OCI-LY1 (cell line): ENCODE data around the gene TMC5.

Experiments
- H2AFZ ChIP-seq: fragments of 200-600 bp; sonication (generic), shearing (Covaris generic); 2 replicates; pipeline ENCODE4 v1.6.0; 2014; ENCODE audit warnings: antibody characterized with exemption, mild to moderate bottlenecking, low read length
- H3F3A ChIP-seq: fragments of 200-600 bp; sonication (generic), shearing (Covaris generic); 2 replicates; pipeline ENCODE4 v1.6.0; 2014; ENCODE audit warnings: mild to moderate bottlenecking, antibody characterized with exemption, low read length, moderate library complexity; ENCODE audit not compliant: insufficient read depth
- H3K27ac ChIP-seq: fragments of 200-600 bp; sonication (generic); 2 replicates; pipeline ENCODE4 v1.5.1; 2014; ENCODE audit warnings: low read length, mixed run types, mild to moderate bottlenecking, low read depth; ENCODE audit not compliant: poor library complexity, severe bottlenecking
- H3K27me3 ChIP-seq: fragments of 200-600 bp; sonication (generic); 2 replicates; pipeline ENCODE4 v1.6.0; 2014; ENCODE audit warnings: antibody characterized with exemption, mild to moderate bottlenecking, low read length, moderate library complexity; ENCODE audit not compliant: insufficient read depth
- H3K36me3 ChIP-seq: fragments of 200-600 bp; sonication (generic); 2 replicates; pipeline ENCODE4 v1.6.1; 2014; ENCODE audit warnings: mild to moderate bottlenecking, antibody characterized with exemption, low read length, moderate library complexity, mixed read lengths; ENCODE audit not compliant: insufficient read depth
- H3K4me1 ChIP-seq: fragments of 200-600 bp; sonication (generic); 2 replicates; pipeline ENCODE4 v1.5.1; 2014; ENCODE audit warnings: mild to moderate bottlenecking, low read length, moderate library complexity; ENCODE audit not compliant: insufficient read depth, severe bottlenecking
- H3K4me2 ChIP-seq: fragments of 200-600 bp; sonication (generic), shearing (Covaris generic); 2 replicates; pipeline ENCODE4 v1.6.1; 2014; ENCODE audit warnings: low read length
- H3K4me3 ChIP-seq: fragments of 200-600 bp; sonication (generic); 2 replicates; pipeline ENCODE4 v1.5.1; 2014; ENCODE audit warnings: low read length, low read depth, mild to moderate bottlenecking, mixed read lengths; ENCODE audit not compliant: poor library complexity, severe bottlenecking
- H3K79me2 ChIP-seq: fragments of 200-600 bp; shearing (Covaris generic); 2 replicates; pipeline ENCODE4 v1.6.1; 2016; ENCODE audit warnings: mixed run types, low read length, mixed read lengths; ENCODE audit not compliant: insufficient read depth
- H3K9ac ChIP-seq: fragments of 200-600 bp; sonication (generic), shearing (Covaris generic); 2 replicates; pipeline ENCODE4 v1.6.1; 2014; ENCODE audit warnings: mild to moderate bottlenecking, low read length, mixed read lengths
- H3K9me2 ChIP-seq: fragments of 200-600 bp; sonication (generic), shearing (Covaris generic); 2 replicates; pipeline ENCODE4 v1.6.1; 2014; ENCODE audit warnings: low read depth, mild to moderate bottlenecking, low read length, mixed read lengths
- H3K9me3 ChIP-seq: fragments of 200-600 bp; shearing (Covaris generic); 2 replicates; pipeline ENCODE4 v1.6.1; 2014; ENCODE audit warnings: low read length, mixed read lengths
- H4K20me1 ChIP-seq: fragments of 200-600 bp; sonication (generic), shearing (Covaris generic); 2 replicates; pipeline ENCODE4 v1.6.0; 2016; ENCODE audit warnings: mild to moderate bottlenecking, low read length; ENCODE audit not compliant: insufficient read depth
- CTCF ChIP-seq: fragments of 200-600 bp; sonication (generic), shearing (Covaris generic); IDR thresholded peaks from 2 replicates; pipeline ENCODE4 v1.5.1; 2017; ENCODE audit warnings: mild to moderate bottlenecking, antibody characterized with exemption, low read length, moderate library complexity, mixed read lengths
- EZH2 ChIP-seq: fragments of 200-600 bp; sonication (generic), shearing (Covaris generic); IDR thresholded peaks from 2 replicates; pipeline ENCODE4 v1.8.0; 2017; ENCODE audit warnings: borderline replicate concordance, mixed run types, mild to moderate bottlenecking, antibody characterized with exemption, low read length, moderate library complexity, mixed read lengths

TMC5 gene

DNA sequence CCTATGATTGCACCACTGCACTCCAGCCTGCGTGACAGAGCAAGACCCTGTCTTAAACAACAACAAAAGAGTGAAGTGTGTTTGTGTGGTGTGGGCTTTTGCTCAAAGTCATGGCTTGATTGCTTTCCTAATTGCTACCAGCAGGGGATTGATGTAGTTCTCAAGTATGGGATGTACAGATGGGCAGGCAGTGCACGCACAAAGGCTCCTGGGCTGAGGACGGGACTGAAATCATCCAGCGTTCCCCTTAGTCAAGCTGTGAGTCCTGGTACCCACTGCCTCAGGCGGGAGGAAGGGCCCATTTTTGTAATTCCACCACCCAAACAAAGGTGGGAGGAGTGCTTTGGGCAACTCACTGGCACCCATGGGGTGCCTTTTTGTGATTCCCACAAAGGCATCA is 56.9 kb downstream of the TMC5 start:
- no peaks in the 10 kb centered on the region for H3K9me3 ChIP-seq
- no peak overlapping the region for H3K27ac ChIP-seq
- H3K4me1 ChIP-seq: no peaks in the 10 kb centered on the region
- no peak overlapping the region for H3K9ac ChIP-seq
- H3K4me2 ChIP-seq: no peak overlapping the region
- H3K27me3 ChIP-seq: 0 out of 2 replicates have a peak, but pooled peaks cover 3% of the 10 kb centered on the region
- no peaks in the 10 kb centered on the region for H3K79me2 ChIP-seq
- no peaks in the 10 kb centered on the region for H3F3A ChIP-seq
- no peaks in the 10 kb centered on the region for H4K20me1 ChIP-seq
- H3K9me2 ChIP-seq: no peaks in the 10 kb centered on the region
- TF ChIP-seq EZH2: no peak
- TF ChIP-seq CTCF: no peak
- H2AFZ ChIP-seq: no peak overlapping the region
- no peaks in the 10 kb centered on the region for H3K36me3 ChIP-seq
- H3K4me3 ChIP-seq: no peak overlapping the region

DNA sequence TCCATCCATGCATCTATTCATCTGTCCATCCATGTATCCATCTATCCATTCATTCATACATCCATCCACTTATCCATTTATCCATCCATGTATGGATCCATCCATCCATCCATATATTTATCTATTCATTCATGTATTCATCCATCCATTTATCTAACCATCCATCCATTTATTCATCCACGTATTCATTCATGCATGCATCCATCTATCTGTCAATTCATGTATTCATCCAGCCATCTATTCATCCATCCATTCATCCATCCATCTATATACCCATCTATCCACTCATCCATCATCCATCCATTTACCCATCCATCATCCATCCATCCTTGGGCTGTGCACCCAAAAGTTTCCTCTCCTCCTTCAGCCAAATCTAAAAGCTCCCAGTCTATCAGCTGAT is 60.8 kb downstream of the TMC5 start:
- Histone ChIP-seq H2AFZ (no peak overlapping the region), H3K4me1 (no peaks in the 10 kb centered on the region), H3K4me3 (no peak overlapping the region), H3K27me3 (0 out of 2 replicates have a peak, but pooled peaks cover 3% of the 10 kb centered on the region), H3K27ac (no peak overlapping the region), H4K20me1 (no peaks in the 10 kb centered on the region), H3K36me3 (no peaks in the 10 kb centered on the region), H3K9ac (no peak overlapping the region), H3F3A (no peaks in the 10 kb centered on the region), H3K79me2 (no peaks in the 10 kb centered on the region), H3K9me2 (no peaks in the 10 kb centered on the region), H3K9me3 (no peaks in the 10 kb centered on the region), H3K4me2 (no peak overlapping the region)
- TF ChIP-seq EZH2 (no peak), CTCF (no peak)

GRCh38 chr16:19479302-19479721 is 61.6 kb downstream of the TMC5 start:
- H3K9ac ChIP-seq: no peak overlapping the region
- no peak overlapping the region for H3K27ac ChIP-seq
- no peaks in the 10 kb centered on the region for H3K9me3 ChIP-seq
- no peaks in the 10 kb centered on the region for H3K4me1 ChIP-seq
- TF ChIP-seq EZH2 (no peak), CTCF (no peak)
- no peaks in the 10 kb centered on the region for H3K9me2 ChIP-seq
- H3K79me2 ChIP-seq: no peaks in the 10 kb centered on the region
- H3K27me3 ChIP-seq: 0 out of 2 replicates have a peak, but pooled peaks cover under 1% of the 10 kb centered on the region
- no peaks in the 10 kb centered on the region for H3F3A ChIP-seq
- H3K4me2 ChIP-seq: no peak overlapping the region
- no peak overlapping the region for H2AFZ ChIP-seq
- no peak overlapping the region for H3K4me3 ChIP-seq
- no peaks in the 10 kb centered on the region for H4K20me1 ChIP-seq
- H3K36me3 ChIP-seq: no peaks in the 10 kb centered on the region
